ENCODE measurements around the gene AKT3.

Gene AKT3

DNA sequence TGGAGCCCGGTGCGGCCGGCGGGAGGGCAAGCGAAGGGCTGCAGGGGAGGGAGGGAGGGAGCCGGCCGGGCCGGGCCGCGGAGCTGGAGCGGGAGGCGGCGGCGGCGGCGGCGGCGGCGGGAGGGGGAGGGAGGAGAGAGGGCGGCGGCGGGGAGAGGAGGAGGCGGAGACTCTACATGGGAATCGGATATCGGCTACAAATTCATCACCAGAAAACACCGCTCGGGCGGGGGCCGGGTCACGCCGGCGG, at the start of gene AKT3:
Gene AKT3 (minus strand): TSS at position 42 of the 250 bp plus-strand sequence. CDS start 7,073 bp downstream, outside the sequence.
- no peak within 1 kb of the TSS for H3K27ac ChIP-seq
- TF ChIP-seq, protein P1, sequence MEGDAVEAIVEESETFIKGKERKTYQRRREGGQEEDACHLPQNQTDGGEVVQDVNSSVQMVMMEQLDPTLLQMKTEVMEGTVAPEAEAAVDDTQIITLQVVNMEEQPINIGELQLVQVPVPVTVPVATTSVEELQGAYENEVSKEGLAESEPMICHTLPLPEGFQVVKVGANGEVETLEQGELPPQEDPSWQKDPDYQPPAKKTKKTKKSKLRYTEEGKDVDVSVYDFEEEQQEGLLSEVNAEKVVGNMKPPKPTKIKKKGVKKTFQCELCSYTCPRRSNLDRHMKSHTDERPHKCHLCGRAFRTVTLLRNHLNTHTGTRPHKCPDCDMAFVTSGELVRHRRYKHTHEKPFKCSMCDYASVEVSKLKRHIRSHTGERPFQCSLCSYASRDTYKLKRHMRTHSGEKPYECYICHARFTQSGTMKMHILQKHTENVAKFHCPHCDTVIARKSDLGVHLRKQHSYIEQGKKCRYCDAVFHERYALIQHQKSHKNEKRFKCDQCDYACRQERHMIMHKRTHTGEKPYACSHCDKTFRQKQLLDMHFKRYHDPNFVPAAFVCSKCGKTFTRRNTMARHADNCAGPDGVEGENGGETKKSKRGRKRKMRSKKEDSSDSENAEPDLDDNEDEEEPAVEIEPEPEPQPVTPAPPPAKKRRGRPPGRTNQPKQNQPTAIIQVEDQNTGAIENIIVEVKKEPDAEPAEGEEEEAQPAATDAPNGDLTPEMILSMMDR (conservative IDR thresholded peaks at IDR 0.05): no peak
- no peak for TF ChIP-seq ZFX (IDR thresholded peaks at IDR 0.05)

DNA sequence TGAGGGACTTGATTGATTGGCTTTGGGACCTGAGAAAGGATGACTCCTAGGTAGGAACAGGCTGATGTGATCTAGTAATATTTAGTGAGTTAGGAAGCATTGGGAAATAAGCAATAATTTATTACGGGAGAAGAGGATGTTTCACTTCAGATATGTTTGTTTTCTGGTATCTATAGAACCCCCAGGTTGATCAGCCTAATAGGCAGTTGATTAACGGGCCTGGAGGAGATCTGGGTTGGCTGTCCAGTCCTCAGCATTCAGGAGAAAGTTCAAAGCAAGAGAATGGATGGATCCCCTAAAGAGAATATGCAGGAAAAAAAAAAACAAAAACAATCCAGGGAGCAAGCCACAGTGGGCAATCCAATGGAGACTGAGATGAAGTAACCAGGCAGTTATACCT, 48.2 kb upstream of the AKT3 start:
- TF ChIP-seq, protein P1 (conservative IDR thresholded peaks at IDR 0.05): no peak
- TF ChIP-seq ZFX (IDR thresholded peaks at IDR 0.05): no peak
- no peak overlapping the region for H3K27ac ChIP-seq

DNA sequence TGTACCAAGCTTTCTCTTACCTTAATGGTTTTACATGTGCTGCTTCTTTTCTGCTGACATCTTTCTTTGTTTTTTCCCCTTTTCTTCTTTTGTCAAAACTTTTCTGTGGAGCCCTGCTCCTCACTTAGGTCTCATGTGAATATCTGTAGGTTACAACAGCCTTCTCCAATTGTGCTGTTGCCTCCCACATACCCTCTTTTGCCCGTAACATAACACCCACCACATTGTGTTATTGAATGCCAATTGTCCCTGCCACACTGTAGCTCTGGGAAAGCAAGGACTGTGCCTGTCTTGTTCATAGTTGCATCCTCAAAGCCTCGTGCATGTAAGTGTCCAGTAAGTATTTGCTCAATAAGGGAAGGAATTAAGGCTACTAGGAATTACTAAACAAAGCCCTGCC, 46.3 kb upstream of the AKT3 start:
- no peak for TF ChIP-seq ZFX (IDR thresholded peaks at IDR 0.05)
- TF ChIP-seq, protein P1 (conservative IDR thresholded peaks at IDR 0.05): no peak
- H3K27ac ChIP-seq: no peak overlapping the region

DNA sequence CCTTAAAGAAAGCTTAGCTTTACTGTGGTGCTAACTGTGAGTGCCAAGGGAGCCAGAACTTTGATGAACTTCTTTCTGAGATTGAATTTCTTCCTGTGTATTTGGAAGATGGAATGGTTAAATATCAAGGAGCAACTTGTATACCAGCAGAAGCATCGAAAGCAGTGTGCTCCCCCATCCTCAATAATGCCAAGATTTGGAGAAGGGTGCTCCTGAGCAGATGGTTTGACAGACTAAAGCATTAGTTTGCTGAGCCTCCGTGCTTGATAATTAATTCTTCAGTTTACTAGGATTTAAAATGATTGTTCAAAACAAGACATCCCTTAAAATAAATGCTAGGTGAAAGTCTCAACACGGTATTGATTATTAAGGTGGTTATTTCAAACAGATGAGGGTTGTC, 42.4 kb upstream of the AKT3 start:
- TF ChIP-seq, protein P1 (conservative IDR thresholded peaks at IDR 0.05): no peak
- no peak for TF ChIP-seq ZFX (IDR thresholded peaks at IDR 0.05)
- no peak overlapping the region for H3K27ac ChIP-seq

DNA sequence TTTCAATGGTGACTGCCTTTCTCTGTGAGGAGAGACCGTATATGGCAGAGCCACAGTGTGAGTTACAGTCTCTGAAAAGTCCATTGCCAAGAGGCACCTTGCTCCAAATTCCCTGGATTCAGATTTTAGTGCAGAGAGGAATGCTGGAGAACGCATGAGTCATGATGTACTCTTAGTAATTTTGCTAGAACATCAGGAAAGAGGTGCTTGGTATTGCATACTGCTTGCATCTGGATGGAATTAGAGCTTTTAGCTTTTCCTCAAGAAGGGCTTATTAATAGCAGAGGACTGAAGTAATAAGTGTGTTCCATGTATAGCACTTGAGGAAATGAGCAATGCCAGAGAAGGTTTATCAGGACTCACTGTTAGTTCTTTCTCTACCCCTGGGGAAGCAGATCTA, 40.5 kb upstream of the AKT3 start:
- no peak overlapping the region for H3K27ac ChIP-seq
- TF ChIP-seq, protein P1 (conservative IDR thresholded peaks at IDR 0.05): no peak
- no peak for TF ChIP-seq ZFX (IDR thresholded peaks at IDR 0.05)

DNA sequence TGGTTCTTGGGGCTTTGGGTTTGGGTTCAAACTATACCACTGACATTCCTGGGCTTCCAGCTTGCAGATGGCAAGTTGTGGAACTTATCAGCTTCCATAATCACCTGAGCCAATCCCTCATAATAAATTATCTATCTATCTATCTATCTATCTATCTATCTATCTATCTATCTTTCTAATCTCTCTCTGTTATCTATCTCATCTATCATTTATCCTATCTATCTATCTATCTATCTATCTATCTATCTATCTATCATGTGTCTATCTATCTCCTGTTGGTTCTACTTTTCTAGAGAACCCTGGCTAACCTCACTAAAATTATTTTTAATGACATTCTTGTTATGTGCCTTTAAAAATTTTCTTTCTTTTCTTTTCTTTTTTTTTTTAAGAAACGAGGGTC, 35.8 kb upstream of the AKT3 start:
- no peak for TF ChIP-seq ZFX (IDR thresholded peaks at IDR 0.05)
- TF ChIP-seq, protein P1 (conservative IDR thresholded peaks at IDR 0.05): no peak
- no peak overlapping the region for H3K27ac ChIP-seq

DNA sequence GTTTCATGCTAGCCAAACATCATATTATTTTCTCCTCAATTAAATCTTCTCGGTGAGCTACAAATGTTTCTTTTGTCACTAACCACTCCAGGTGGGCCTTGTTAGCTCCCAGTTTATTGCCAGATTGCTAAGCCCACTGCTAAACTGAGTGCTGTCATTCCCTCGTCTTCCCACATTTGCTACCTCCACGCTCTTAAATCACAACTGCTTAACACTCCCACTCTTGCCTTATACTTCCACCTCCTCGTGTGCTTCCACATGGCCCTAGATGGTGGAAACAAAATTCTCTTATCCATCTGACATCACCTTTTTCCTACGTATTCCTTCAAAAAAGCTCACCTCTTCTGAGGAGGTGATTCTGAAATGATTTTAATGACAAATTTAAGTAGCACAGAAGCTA, 34.6 kb upstream of the AKT3 start:
- TF ChIP-seq, protein P1 (conservative IDR thresholded peaks at IDR 0.05): no peak
- TF ChIP-seq ZFX (IDR thresholded peaks at IDR 0.05): no peak
- H3K27ac ChIP-seq: no peak overlapping the region

Data from C4-2B (cell line).